Measurements from ENCODE around the gene ZFP36L1.

Gene ZFP36L1

DNA sequence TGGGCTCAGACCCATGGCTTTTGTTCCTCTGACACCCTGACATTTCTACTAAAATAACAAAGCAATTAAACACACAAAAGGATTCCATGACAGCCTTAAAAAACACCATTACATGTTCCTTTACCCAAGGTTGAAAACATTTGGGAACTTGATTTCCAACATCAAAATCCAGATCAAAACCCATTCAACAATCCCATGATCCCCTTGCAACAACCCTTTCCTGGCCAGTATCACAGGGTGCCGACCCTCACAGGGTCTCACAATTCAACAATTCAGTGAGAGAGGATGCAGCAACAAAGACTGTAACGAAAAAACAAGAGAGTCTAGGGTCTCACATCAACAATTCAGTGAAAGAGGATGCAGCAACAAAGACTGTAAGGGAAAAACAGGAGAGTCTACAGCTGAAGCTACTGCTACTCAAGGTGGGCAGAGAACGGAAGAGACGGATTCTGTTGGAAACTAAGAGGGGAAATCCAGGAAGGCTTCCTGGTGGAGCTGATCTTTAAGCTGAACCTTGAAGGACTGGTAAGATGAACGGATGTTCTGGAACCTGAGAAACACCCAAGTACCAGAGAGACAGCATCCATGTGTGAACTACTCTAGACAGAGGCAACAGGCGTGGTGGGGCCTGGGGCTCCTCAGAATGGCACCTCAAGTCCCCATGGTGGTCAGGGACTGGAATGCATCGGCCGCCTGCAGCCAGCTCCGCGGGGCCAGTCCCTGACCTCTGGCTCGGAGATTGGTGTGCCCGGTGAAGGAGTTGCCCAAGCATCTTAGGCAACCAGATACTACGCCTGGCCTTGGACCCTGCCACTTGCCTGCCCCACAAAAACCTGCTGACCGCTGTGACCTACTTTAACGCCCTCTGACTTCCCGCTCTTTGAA, 22.7 kb upstream of the ZFP36L1 start:
- H3K9ac ChIP-seq (ENCODE audit: low read depth, low read length) = peak overlapping the region; percentile 70
- H3K27me3 ChIP-seq (ENCODE audit: control insufficient read depth, insufficient read depth, low read length) = peaks cover 3% of the 10 kb centered on the region
- H3K36me3 ChIP-seq (ENCODE audit: control insufficient read depth, insufficient read depth, low read length) = no peaks in the 10 kb centered on the region
- peaks cover 40% of the 10 kb centered on the region for H3K4me1 ChIP-seq (ENCODE audit: control insufficient read depth, insufficient read depth, low read length)
- H3K4me3 ChIP-seq (ENCODE audit: low read depth, low read length) = peak overlapping the region; percentile 43
- no peaks in the 10 kb centered on the region for H3K9me3 ChIP-seq (ENCODE audit: control insufficient read depth, insufficient read depth, low read length)

DNA sequence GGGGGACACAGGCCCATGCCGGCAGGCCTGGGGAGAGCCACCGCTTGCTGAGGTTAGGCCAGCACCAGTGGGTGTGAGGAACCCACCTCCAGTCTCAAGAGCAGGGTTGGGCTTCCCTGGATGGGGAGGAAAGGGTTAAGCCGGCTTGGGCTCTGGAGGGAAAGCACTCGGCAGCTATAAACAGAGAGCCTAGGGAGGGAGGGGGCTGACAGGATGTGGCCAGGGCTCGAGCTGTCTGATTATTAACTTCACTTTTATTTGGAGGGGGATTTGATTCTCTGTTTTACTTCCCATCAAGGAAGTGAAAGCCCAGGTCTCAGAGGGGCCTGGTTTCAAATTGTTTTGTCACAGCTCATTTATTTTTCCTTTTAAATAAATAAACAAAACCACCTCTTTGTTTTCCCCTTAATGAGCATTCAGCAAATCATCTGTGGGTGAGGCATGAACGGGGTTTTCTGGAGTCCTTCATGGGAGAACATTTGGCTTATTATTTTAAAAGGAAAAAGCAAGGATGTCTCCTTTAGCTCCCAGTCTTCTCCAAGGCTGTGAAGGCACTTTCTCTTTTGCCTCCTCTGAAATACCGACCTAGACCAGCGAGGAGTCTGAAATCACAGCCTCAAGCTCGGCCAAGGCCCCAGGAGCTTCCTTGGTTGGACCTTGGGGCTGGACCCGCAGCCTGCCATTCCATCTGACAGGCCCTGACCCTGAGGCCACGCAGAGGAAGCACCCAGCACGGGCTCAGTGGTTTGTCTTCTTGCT, 21.9 kb upstream of the ZFP36L1 start:
- H3K36me3 ChIP-seq (ENCODE audit: control insufficient read depth, insufficient read depth, low read length) = no peaks in the 10 kb centered on the region
- H3K27me3 ChIP-seq (ENCODE audit: control insufficient read depth, insufficient read depth, low read length) = peaks cover 3% of the 10 kb centered on the region
- no peaks in the 10 kb centered on the region for H3K9me3 ChIP-seq (ENCODE audit: control insufficient read depth, insufficient read depth, low read length)
- H3K4me3 ChIP-seq (ENCODE audit: low read depth, low read length) = peak overlapping the region; percentile 8
- H3K4me1 ChIP-seq (ENCODE audit: control insufficient read depth, insufficient read depth, low read length) = peaks cover 34% of the 10 kb centered on the region
- no peak overlapping the region for H3K9ac ChIP-seq (ENCODE audit: low read depth, low read length)

DNA sequence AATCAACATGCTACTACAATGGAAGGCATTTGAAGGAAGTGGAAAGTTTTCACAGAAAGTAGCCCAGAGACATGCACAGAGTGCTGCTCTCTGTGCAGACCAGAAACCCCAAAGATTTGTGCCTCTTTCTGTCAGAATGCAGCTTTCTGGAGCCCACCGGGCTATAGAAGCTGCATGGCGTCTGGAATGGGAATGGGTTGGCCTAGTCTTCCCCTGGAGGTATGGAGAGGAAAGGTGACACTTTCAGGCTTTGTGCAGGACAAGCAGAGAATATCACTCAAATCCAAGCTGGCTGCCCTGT, 21.3 kb upstream of the ZFP36L1 start:
- peaks cover 35% of the 10 kb centered on the region for H3K4me1 ChIP-seq (ENCODE audit: control insufficient read depth, insufficient read depth, low read length)

DNA sequence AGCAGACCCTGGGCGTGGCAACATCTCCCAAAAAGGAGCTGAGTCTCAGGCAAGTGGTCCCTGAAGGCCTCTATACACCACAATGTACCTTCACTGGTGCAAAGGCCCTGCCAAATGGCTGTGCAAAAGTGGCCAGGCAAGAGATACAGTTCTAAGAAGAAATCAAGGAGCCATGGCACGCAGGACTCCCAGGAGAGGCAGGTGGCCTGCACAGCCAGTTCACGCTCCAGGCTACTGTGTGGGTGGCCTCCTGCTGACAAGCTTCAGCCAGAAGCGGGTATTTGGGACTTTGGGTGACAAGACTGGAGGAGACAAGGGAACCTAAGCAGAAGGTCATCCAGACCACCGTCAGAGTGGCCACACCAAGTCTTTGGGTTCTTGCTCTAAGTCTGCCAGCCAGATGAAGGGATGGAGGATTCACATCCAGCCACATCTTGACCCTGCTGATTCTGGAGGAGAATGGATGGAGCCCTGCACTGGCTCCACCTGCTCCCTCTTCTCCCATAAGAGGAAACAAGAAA, 20.5 kb upstream of the ZFP36L1 start:
- Histone ChIP-seq H3K27me3 (ENCODE audit: control insufficient read depth, insufficient read depth, low read length) (peaks cover 3% of the 10 kb centered on the region), H3K4me3 (ENCODE audit: low read depth, low read length) (no peak overlapping the region), H3K9ac (ENCODE audit: low read depth, low read length) (no peak overlapping the region), H3K4me1 (ENCODE audit: control insufficient read depth, insufficient read depth, low read length) (peaks cover 29% of the 10 kb centered on the region), H3K9me3 (ENCODE audit: control insufficient read depth, insufficient read depth, low read length) (no peaks in the 10 kb centered on the region), H3K36me3 (ENCODE audit: control insufficient read depth, insufficient read depth, low read length) (no peaks in the 10 kb centered on the region)

More for the DNA sequence above, 21.3 kb upstream of the ZFP36L1 start:
- H3K27me3 ChIP-seq (ENCODE audit: control insufficient read depth, insufficient read depth, low read length) = peaks cover 3% of the 10 kb centered on the region
- H3K9ac ChIP-seq (ENCODE audit: low read depth, low read length) = no peak overlapping the region
- no peaks in the 10 kb centered on the region for H3K36me3 ChIP-seq (ENCODE audit: control insufficient read depth, insufficient read depth, low read length)
- H3K9me3 ChIP-seq (ENCODE audit: control insufficient read depth, insufficient read depth, low read length) = no peaks in the 10 kb centered on the region
- peak overlapping the region; percentile 8 for H3K4me3 ChIP-seq (ENCODE audit: low read depth, low read length)

DNA sequence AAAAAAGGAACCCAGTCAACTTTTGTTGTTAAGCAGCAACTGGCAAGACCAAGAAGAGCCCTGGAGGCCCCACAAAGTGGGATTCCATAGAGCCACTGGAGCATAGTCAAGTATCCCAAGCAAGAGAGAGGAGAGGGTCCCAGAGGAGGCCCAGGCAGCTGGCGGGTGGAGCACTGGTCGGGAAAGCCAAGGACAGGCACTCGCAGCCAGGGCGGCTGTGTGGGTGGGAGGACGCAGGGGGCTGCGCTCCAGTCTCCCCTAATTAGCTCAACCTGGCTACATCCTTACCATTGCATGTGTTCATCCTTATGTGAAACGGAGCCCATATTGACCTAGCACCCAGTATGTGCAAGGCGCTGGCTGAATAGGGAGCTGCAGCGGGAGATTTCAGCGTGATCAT, 18.3 kb upstream of the ZFP36L1 start:
- H3K4me3 ChIP-seq (ENCODE audit: low read depth, low read length) = no peak overlapping the region
- peaks cover 24% of the 10 kb centered on the region for H3K4me1 ChIP-seq (ENCODE audit: control insufficient read depth, insufficient read depth, low read length)
- H3K9ac ChIP-seq (ENCODE audit: low read depth, low read length) = no peak overlapping the region
- H3K36me3 ChIP-seq (ENCODE audit: control insufficient read depth, insufficient read depth, low read length) = no peaks in the 10 kb centered on the region
- H3K27me3 ChIP-seq (ENCODE audit: control insufficient read depth, insufficient read depth, low read length) = no peaks in the 10 kb centered on the region
- H3K9me3 ChIP-seq (ENCODE audit: control insufficient read depth, insufficient read depth, low read length) = no peaks in the 10 kb centered on the region

DNA sequence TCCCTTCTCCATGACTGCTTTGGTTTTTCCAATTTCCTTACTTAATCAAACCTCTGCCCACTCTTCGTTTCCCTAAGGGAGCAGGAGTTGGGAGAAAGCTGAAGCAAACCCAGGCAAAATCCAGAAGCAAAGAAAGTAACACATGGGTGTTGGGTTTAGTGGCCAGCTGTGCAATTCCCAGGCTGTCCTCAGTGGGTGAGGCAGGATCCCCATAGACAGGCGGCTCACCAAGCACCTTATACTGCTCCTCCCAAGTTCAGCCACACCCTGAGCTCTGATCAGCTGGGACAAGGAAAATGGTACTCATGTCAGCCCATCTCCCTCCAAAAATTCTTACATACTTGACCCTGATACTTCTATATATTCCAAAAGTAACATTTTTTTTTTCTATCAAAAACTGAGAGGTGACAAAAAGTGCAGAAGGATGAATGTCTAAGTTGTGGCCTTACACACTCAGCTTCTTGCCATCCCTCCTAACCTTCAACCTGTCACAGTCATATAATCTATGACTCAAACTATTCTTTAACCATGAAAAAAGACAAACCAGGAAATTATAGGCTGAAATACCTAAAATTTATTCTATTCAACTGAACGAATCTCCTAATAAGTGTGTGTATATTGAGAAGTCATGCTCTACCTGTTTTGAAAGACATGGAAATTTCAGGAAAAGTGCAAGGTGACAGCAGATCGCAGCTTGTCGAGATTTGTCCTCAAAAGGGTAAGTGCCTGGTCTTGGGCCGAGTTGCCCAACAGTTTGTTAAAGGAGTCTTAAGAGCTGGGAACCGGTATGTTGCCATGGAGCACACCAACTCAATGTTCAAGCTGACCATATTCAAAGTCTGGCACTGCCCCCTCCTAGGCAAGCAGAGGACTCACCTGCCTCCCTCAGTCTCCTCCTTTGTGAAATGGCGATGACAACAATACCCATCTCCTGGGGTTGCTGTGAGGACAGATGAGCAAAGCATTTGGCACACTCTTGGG, 17.6 kb upstream of the ZFP36L1 start:
- Histone ChIP-seq H3K27me3 (ENCODE audit: control insufficient read depth, insufficient read depth, low read length) (no peaks in the 10 kb centered on the region), H3K9ac (ENCODE audit: low read depth, low read length) (no peak overlapping the region), H3K36me3 (ENCODE audit: control insufficient read depth, insufficient read depth, low read length) (no peaks in the 10 kb centered on the region), H3K4me3 (ENCODE audit: low read depth, low read length) (no peak overlapping the region), H3K4me1 (ENCODE audit: control insufficient read depth, insufficient read depth, low read length) (peaks cover 21% of the 10 kb centered on the region), H3K9me3 (ENCODE audit: control insufficient read depth, insufficient read depth, low read length) (no peaks in the 10 kb centered on the region)

DNA sequence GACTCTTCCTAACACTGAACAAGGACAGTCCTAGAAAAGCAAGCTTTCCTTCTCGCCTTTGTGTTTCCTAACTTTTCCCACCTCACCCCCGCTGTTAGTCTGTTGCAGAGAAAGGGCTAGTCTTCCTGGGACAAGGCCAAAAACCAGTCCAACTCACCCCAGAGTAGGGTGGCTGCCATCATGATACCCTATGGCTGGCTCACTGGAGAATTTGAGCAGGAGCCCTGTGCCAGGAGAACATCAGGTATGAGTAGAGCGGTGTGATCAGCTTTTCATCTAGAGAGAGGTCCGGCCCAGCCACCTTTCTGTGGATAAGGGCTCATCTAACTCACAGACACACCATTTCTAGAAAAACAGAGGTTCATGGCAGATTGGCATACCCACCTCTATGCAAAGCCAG, 16.7 kb upstream of the ZFP36L1 start:
- Histone ChIP-seq H3K27me3 (ENCODE audit: control insufficient read depth, insufficient read depth, low read length) (no peaks in the 10 kb centered on the region), H3K9me3 (ENCODE audit: control insufficient read depth, insufficient read depth, low read length) (no peaks in the 10 kb centered on the region), H3K9ac (ENCODE audit: low read depth, low read length) (no peak overlapping the region), H3K4me3 (ENCODE audit: low read depth, low read length) (no peak overlapping the region), H3K36me3 (ENCODE audit: control insufficient read depth, insufficient read depth, low read length) (no peaks in the 10 kb centered on the region), H3K4me1 (ENCODE audit: control insufficient read depth, insufficient read depth, low read length) (peaks cover 12% of the 10 kb centered on the region)

DNA sequence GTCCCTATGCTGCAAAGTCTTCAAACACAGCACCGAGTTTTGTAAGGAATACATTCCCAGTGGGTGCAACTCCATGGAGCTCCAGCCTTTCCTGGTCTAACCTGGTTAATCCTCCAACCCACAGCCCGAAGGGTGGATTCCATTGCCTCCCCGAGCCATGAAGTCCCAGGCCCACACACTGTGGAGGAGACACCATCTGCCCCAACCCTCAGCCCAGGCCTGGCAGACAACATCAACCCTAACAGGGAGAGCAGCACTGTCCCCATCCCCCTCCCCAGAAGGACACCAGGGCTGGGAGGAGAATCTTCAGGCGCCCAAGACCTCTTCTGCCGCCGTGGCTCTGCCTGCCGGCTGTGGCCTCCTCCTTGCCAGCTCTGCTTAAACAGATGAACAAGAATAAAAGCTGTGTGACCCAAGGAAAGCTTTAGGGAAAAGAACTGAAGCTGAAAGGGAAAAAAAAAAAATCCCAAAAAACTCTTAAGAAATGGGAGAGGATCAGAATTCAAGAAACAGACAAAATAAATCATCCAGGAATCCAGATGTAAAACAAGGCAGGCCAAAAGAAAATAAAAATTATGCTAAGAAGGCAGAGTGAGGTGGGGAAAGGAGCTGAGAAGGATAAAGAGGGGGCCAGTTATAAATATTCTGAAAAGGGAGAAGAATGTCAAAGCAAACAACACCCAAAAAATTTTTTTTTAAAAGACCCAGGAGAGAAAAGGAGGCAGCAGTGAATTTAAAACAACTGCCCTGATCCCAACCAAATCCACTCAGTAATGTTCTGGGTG, 16.0 kb upstream of the ZFP36L1 start:
- Histone ChIP-seq H3K27me3 (ENCODE audit: control insufficient read depth, insufficient read depth, low read length) (no peaks in the 10 kb centered on the region), H3K9ac (ENCODE audit: low read depth, low read length) (peak overlapping the region; percentile 8), H3K4me1 (ENCODE audit: control insufficient read depth, insufficient read depth, low read length) (peaks cover 6% of the 10 kb centered on the region), H3K36me3 (ENCODE audit: control insufficient read depth, insufficient read depth, low read length) (no peaks in the 10 kb centered on the region), H3K4me3 (ENCODE audit: low read depth, low read length) (no peak overlapping the region), H3K9me3 (ENCODE audit: control insufficient read depth, insufficient read depth, low read length) (no peaks in the 10 kb centered on the region)

DNA sequence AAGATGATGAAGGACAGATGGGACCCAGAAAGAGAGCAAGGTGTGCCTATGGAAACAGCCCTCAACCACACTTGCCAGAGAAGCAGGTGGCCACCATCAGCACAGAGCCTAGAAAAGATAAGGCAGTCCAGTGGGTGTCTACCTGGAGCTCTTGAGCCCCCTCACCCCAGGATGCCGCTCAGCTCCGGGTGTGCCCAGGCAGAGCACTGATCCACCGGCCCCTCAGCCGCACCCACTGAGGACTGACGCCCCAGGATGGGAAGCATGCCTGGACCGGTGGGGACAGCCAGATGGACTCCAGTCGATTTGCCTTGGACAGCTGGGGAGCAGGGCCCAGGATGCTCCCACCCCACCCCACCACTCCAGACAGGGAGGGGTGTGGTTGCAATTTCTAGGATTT, 15.1 kb upstream of the ZFP36L1 start:
- no peak overlapping the region for H3K4me3 ChIP-seq (ENCODE audit: low read depth, low read length)
- H3K36me3 ChIP-seq (ENCODE audit: control insufficient read depth, insufficient read depth, low read length) = no peaks in the 10 kb centered on the region
- H3K4me1 ChIP-seq (ENCODE audit: control insufficient read depth, insufficient read depth, low read length) = peaks cover 5% of the 10 kb centered on the region
- H3K9ac ChIP-seq (ENCODE audit: low read depth, low read length) = no peak overlapping the region
- H3K9me3 ChIP-seq (ENCODE audit: control insufficient read depth, insufficient read depth, low read length) = no peaks in the 10 kb centered on the region
- no peaks in the 10 kb centered on the region for H3K27me3 ChIP-seq (ENCODE audit: control insufficient read depth, insufficient read depth, low read length)

DNA sequence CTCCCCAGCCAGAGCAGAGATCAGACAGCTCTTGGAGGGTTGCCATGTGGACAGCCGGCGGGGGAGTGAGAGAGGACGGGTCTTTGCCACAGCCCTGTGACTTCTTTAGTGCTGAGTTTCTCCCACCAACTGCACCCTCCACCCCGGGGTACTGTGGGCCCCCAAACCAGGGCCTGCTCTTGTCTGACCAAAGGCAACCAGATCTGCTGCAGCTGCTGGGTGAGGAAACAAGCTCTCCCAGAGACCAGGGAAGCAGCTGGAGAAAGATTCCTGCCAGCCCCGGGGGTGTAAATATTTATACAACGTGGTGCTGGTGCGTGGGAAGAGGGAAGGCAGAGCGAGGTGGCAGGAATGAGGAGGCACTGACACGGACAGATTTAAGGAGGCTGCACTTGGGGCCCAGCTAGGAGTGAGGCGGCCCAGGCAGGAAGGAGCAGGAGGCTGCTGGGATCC, 14.3 kb upstream of the ZFP36L1 start:
- Histone ChIP-seq H3K4me1 (ENCODE audit: control insufficient read depth, insufficient read depth, low read length) (peaks cover 5% of the 10 kb centered on the region), H3K9me3 (ENCODE audit: control insufficient read depth, insufficient read depth, low read length) (no peaks in the 10 kb centered on the region), H3K36me3 (ENCODE audit: control insufficient read depth, insufficient read depth, low read length) (no peaks in the 10 kb centered on the region), H3K4me3 (ENCODE audit: low read depth, low read length) (no peak overlapping the region), H3K27me3 (ENCODE audit: control insufficient read depth, insufficient read depth, low read length) (no peaks in the 10 kb centered on the region), H3K9ac (ENCODE audit: low read depth, low read length) (no peak overlapping the region)
